ENCODE measurements around the gene NFKBIL1.

GRCh38 chr6:31578184-31579118 lies 31.0 kb downstream of the NFKBIL1 start:
- TF ChIP-seq RAD21 (conservative IDR thresholded peaks at IDR 0.05 in 1 of 2, IDR thresholded peaks at IDR 0.05 in 1 of 2) (no peak), MAZ (IDR thresholded peaks at IDR 0.05; ENCODE audit: borderline replicate concordance, low read depth, low read length) (no peak)
